Colonic mucosa (tissue), 4 donors: ENCODE data around the gene ROBO1. TPM values are rescaled to one million over a fixed set of nuclear protein-coding genes. Genes with fewer than 3 reads are reported as not detected.

Experiments used
- DNase-seq: peaks from one replicate; pipeline ENCODE4 v3.0.0-alpha.2; 2020
- H3K27ac ChIP-seq: fragments of 200-600 bp; one replicate; pipeline ENCODE4 v1.8.0; 2021
- H3K27me3 ChIP-seq: fragments of 200-600 bp; one replicate; pipeline ENCODE4 v1.8.0; 2021
- H3K36me3 ChIP-seq: fragments of 200-600 bp; one replicate; pipeline ENCODE4 v1.8.0; 2021
- H3K4me1 ChIP-seq: fragments of 200-600 bp; one replicate; pipeline ENCODE4 v1.8.0; 2021; ENCODE audit warnings: mild to moderate bottlenecking
- H3K4me3 ChIP-seq: fragments of 200-600 bp; one replicate; pipeline ENCODE4 v1.8.0; 2021
- H3K9ac ChIP-seq, 2 donors: one replicate each; pipeline ENCODE4 v1.7.0; 2013; ENCODE audit warnings: control low read depth in 2 of 2, low read depth in 2 of 2, low read length in 2 of 2
- H3K9me3 ChIP-seq: fragments of 200-600 bp; one replicate; pipeline ENCODE4 v1.8.0; 2021
- CTCF ChIP-seq: fragments of 200-600 bp; IDR thresholded peaks from one replicate; pipeline ENCODE4 v1.8.0; 2022; ENCODE audit warnings: antibody characterized with exemption, mild to moderate bottlenecking
- intact Hi-C: fragments of 100-400 bp; cut with DNase I; formaldehyde crosslinking; loops from one replicate; pipeline ENCODE4 v1.14.1; 2022
- total RNA-seq, 2 donors: library from RNA; stranded (reverse); fragmentation: NEBNext Ultra II Directional in 1 of 2; extraction: Animal tissue kit (Norgen Biotek cat#: 25700) in 1 of 2; gene quantifications; one replicate each; pipeline ENCODE4 v1.2.1, GENCODE V29; 2021
- donor health status: healthy.
- donor health status: DM: no; HTN: no; CAD: no.
- donor health status: DM: no; HTN: no; CAD: no.

Gene ROBO1
- total RNA-seq, 2 donors from 2014 or later: 8.1 to 9.4 TPM

- intact Hi-C loops: no loop called here
- no peak for TF ChIP-seq CTCF
- no peaks in the 10 kb centered on the region for H3K36me3 ChIP-seq
- no peak overlapping the region for H3K4me3 ChIP-seq
- no peak for DNase-seq
- H3K9ac ChIP-seq: no peak overlapping the region
- no peaks in the 10 kb centered on the region for H3K27me3 ChIP-seq
- no peaks in the 10 kb centered on the region for H3K4me1 ChIP-seq
- H3K27ac ChIP-seq: no peak overlapping the region
- H3K9me3 ChIP-seq: no peaks in the 10 kb centered on the region
Observed at GRCh38 chr3:79247725-79248043, 520.1 kb downstream of the ROBO1 start.

DNA sequence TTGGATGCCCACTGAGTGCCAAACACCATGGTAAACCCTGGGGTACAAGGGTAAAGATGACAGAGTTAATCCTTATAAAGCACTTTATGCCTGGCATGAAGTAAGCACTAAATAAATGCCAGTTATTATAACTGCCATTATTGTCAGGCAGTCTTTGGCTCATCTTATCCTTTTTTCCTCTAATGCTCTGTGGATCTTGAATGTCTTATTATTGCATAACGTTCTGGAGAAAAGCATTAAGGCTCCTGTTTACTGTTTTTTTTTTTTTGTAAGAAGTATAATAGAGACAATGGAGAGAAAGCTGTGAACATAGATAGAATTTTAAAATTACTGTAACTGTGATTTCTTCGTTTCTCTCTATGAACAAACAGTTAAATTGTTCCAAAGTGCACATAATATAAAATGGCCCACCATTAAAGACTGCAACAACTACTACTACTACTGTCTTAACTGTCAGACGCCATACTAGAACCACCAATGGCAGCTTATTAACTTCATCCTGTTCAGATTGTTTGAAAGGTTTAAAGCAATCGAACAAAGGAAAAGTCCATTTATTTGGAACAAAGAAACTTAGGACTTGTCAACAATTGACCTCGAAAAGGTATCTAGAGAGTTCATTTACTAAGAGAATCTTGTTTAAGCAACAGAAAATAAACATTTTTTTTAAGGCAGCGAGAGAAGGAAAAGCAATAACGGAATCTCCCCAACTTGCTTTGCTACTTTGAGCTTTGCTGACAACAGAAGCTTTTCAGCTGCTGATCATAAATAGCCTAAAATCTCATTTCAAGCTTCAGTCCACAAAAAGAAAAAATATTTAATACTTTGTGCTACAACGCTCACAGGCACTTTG is 520.7 kb downstream of the ROBO1 start:
- no peaks in the 10 kb centered on the region for H3K36me3 ChIP-seq
- H3K27ac ChIP-seq: no peak overlapping the region
- H3K9ac ChIP-seq: no peak overlapping the region
- no peak for DNase-seq
- H3K4me1 ChIP-seq: no peaks in the 10 kb centered on the region
- intact Hi-C loops: no loop called here
- H3K4me3 ChIP-seq: no peak overlapping the region
- TF ChIP-seq CTCF: no peak
- no peaks in the 10 kb centered on the region for H3K27me3 ChIP-seq
- H3K9me3 ChIP-seq: no peaks in the 10 kb centered on the region

- intact Hi-C loops: no loop called here
- H3K27me3 ChIP-seq: no peaks in the 10 kb centered on the region
- H3K9me3 ChIP-seq: no peaks in the 10 kb centered on the region
- no peak for TF ChIP-seq CTCF
- no peak for DNase-seq
- no peak overlapping the region for H3K27ac ChIP-seq
- no peaks in the 10 kb centered on the region for H3K4me1 ChIP-seq
- no peak overlapping the region for H3K9ac ChIP-seq
- H3K4me3 ChIP-seq: no peak overlapping the region
- no peaks in the 10 kb centered on the region for H3K36me3 ChIP-seq
Observed at GRCh38 chr3:79245284-79246138, 522.3 kb downstream of the ROBO1 start.

- Histone ChIP-seq H3K36me3 (no peaks in the 10 kb centered on the region), H3K9ac (no peak overlapping the region), H3K9me3 (no peaks in the 10 kb centered on the region), H3K4me1 (no peaks in the 10 kb centered on the region), H3K27ac (no peak overlapping the region), H3K27me3 (no peaks in the 10 kb centered on the region), H3K4me3 (no peak overlapping the region)
- no peak for TF ChIP-seq CTCF
- intact Hi-C loops: no loop called here
- DNase-seq: no peak
Observed at GRCh38 chr3:79236496-79236895, 531.3 kb downstream of the ROBO1 start.

DNA sequence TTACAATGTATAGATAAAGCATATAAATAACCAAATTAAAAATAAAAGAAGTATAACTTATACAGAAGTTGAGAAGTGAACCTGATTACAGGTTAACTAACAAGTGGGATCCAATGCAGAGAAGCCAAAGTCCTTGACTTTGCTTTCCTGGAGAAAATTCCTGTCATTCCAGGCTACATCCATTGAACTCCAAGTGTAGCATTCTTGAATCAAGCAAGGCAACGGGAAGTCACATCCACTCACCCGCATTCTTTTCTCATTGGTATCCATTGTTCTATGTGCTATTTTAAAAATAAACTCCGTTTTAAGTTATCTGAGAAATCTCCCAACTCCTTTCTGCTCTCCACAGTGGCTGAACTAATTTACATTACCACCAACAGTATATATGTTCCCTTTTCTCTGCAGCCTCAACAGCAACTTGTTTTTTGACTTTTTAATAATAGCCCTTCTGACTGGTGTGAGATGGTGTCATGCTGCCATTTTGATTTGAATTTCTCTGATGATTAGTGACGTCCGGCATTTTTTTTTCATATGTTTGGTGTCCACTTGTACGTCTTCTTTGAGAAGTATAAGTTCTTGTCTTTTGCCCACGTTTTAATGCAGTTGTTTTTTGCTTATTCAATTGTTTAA is 534.3 kb downstream of the ROBO1 start:
- Histone ChIP-seq H3K27me3 (no peaks in the 10 kb centered on the region), H3K9me3 (no peaks in the 10 kb centered on the region), H3K4me1 (no peaks in the 10 kb centered on the region), H3K27ac (no peak overlapping the region), H3K9ac (no peak overlapping the region), H3K4me3 (no peak overlapping the region), H3K36me3 (no peaks in the 10 kb centered on the region)
- intact Hi-C loops: no loop called here
- no peak for DNase-seq
- no peak for TF ChIP-seq CTCF
